Measurements from ENCODE around the gene AKAP8L. TPM values are rescaled to one million over a fixed set of nuclear protein-coding genes. Genes with fewer than 3 reads are reported as not detected.

The AKAP8L gene
- total RNA-seq, 1 experiment from 2014 or later = 123 TPM

DNA sequence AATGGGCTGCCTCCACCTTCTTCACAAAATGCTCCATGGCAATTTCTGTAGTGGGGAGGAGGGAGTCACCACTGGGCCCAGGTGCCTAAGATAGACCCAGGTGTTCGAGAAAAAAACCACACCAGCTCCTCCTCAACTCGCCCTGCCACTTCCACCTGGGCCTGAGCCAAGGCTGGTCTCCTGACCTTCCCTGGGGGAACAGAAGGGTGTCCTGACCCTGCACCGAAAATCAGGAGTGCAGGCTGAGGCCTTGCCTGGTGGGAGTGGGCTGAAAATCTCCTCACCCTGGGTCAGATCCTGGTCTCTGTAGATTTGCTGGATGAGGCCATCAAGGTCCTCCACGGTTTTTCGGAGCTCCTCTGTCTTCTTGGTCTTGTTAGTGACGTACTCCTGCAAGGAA lies 21.6 kb downstream of the AKAP8L start:
- Histone ChIP-seq H3K14ac (ENCODE audit: insufficient read depth, low read length) (no peak overlapping the region), H3K27me3 (ENCODE audit: insufficient read depth, low read length) (no peaks in the 10 kb centered on the region), H4K20me1 (ENCODE audit: control insufficient read depth, insufficient read depth, insufficient read length) (no peaks in the 10 kb centered on the region), H3T11ph (ENCODE audit: low read length) (no peak overlapping the region), H3K79me1 (ENCODE audit: insufficient read depth, low read depth, low read length, poor library complexity, severe bottlenecking) (no peaks in the 10 kb centered on the region), H3K56ac (ENCODE audit: insufficient read length, low read depth, low read length) (no peak overlapping the region), H2AK5ac (ENCODE audit: insufficient read length, low read length) (no peak overlapping the region), H2BK20ac (ENCODE audit: low read depth, low read length, poor library complexity, severe bottlenecking) (no peak overlapping the region), H2BK5ac (ENCODE audit: insufficient read length, low read length) (no peak overlapping the region), H4K5ac (ENCODE audit: insufficient read length, low read depth, low read length) (no peak overlapping the region), H2BK15ac (ENCODE audit: low read depth, low read length) (no peak overlapping the region), H3K27ac (ENCODE audit: insufficient read length, low read depth, low read length) (no peak overlapping the region), H3K4me1 (ENCODE audit: insufficient read depth, low read length) (no peaks in the 10 kb centered on the region), H3K23me2 (ENCODE audit: insufficient read length, low read depth, low read length, poor library complexity, severe bottlenecking) (no peaks in the 10 kb centered on the region), H3K79me2 (ENCODE audit: insufficient read depth, low read length) (no peaks in the 10 kb centered on the region; the same call in 1 of the 2 replicates), H4K8ac (replicated peaks; ENCODE audit: insufficient read length, low read depth, low read length) (no peak overlapping the region), H2AFZ (ENCODE audit: low read length) (no peak overlapping the region), H3K23ac (ENCODE audit: insufficient read length, low read depth, low read length) (no peak overlapping the region), H3K9ac (ENCODE audit: extremely low read depth, insufficient read length, low read length) (no peak overlapping the region), H3K9me3 (ENCODE audit: control insufficient read depth, low read depth, low read length) (no peaks in the 10 kb centered on the region), H2BK12ac (ENCODE audit: insufficient read length, low read depth, low read length) (no peak overlapping the region), H3K4me2 (ENCODE audit: insufficient read depth, insufficient read length, low read length) (no peak overlapping the region), H3K18ac (ENCODE audit: insufficient read length, low read depth, low read length) (no peak overlapping the region), H4K91ac (ENCODE audit: insufficient read length, low read depth, low read length) (no peak overlapping the region), H3K4ac (ENCODE audit: low read depth, low read length) (no peak overlapping the region), H2BK120ac (ENCODE audit: low read depth, low read length, poor library complexity, severe bottlenecking) (no peak overlapping the region)
- H3K27me3 Mint-ChIP-seq (ENCODE audit: low read depth) = no peaks in the 10 kb centered on the region
- H3K9me3 Mint-ChIP-seq = no peaks in the 10 kb centered on the region; a peak in 1 of 5 replicates
- no peak for DNase-seq
- no CpG with 5 or more reads among the region's 6 CpGs for WGBS (ENCODE audit: extremely low coverage, insufficient read length, low lambda C conversion rate)
- TF ChIP-seq, protein P1, sequence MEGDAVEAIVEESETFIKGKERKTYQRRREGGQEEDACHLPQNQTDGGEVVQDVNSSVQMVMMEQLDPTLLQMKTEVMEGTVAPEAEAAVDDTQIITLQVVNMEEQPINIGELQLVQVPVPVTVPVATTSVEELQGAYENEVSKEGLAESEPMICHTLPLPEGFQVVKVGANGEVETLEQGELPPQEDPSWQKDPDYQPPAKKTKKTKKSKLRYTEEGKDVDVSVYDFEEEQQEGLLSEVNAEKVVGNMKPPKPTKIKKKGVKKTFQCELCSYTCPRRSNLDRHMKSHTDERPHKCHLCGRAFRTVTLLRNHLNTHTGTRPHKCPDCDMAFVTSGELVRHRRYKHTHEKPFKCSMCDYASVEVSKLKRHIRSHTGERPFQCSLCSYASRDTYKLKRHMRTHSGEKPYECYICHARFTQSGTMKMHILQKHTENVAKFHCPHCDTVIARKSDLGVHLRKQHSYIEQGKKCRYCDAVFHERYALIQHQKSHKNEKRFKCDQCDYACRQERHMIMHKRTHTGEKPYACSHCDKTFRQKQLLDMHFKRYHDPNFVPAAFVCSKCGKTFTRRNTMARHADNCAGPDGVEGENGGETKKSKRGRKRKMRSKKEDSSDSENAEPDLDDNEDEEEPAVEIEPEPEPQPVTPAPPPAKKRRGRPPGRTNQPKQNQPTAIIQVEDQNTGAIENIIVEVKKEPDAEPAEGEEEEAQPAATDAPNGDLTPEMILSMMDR (conservative IDR thresholded peaks at IDR 0.05) = no peak
- H3K4me1 Mint-ChIP-seq = no peaks in the 10 kb centered on the region
- H3K36me3 Mint-ChIP-seq (ENCODE audit: insufficient read depth in 1 of 3, low read depth in 3 of 3) = peaks cover 46 to 81% (median 74%) of the 10 kb centered on the region in 3 experiments
- H3K27ac Mint-ChIP-seq = peak overlapping the region in 1 of 3 experiments; percentile 82; a peak in 1 of 7 replicates
- no peak overlapping the region for H3K4me3 Mint-ChIP-seq
